GM21786 (cell line): ENCODE measurements around the gene CERT1.

Experiments
- ATAC-seq: cut with Tn5 transposase; IDR thresholded peaks from one replicate; pipeline ENCODE4 v1.9.1; 2021; ENCODE audit not compliant: unreplicated experiment

The CERT1 gene

GRCh38 chr5:75412111-75412990, 99.1 kb downstream of the CERT1 start:
- ATAC-seq = no peak

- no peak for ATAC-seq
Observed at GRCh38 chr5:75405296-75405695, 106.1 kb downstream of the CERT1 start.

DNA sequence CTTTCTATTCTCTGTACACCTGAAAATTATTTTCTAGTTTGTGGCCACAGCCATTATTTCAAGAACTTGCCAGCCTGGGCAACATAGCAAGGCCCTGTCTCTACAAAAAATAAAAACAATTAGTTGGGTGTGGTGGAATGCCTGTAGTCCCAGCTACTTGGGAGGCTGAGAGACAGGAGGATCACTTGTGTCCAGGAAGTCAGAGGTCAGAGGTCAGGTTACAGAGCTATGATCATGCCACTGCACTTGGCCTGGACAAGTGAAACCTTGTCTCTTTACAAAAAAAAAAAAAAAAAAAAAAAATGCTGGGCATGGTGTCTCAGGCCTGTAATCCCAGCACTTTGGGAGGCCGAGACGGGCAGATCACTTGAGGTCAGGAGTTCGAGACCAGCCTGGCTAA, 116.2 kb downstream of the CERT1 start:
- ATAC-seq = no peak

DNA sequence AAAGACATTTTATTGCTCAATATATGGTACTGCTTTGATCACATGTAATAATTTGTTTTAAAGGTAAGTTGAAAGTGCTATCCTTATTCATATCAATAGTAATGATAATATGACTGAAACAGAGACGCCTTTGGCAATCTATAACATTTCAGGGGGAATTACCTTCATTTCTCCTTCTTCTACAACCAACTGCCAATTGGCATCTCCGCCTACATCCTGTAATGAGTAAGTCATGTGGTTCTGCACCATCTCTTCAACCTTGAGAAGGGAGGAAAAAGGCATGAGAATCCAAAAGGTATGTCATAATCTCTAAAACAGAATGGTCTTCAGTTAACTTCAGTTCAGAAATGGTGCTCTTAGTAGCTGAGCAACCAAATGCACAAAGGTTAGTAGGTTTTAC, 122.0 kb downstream of the CERT1 start:
- no peak for ATAC-seq

DNA sequence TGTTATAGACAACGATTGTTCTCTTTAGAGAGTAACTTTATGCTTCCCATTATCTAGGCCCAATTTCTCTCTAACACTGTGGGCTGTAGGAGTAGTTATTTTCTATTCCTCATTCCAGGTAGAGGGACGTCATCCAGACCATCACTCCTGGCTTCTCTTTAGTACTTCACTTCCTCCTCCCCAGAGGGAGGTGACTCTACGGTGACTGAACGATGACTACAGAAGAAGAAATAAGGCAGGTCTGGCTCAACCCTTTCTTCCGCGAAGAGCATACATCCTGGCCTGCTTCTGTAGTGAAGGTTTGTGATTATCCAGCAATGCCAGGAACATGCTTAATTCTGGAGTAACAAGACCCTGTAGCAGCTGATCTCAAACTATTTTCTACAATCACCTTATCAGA, 123.6 kb downstream of the CERT1 start:
- ATAC-seq = no peak

GRCh38 chr5:75384218-75384617, 127.2 kb downstream of the CERT1 start:
- no peak for ATAC-seq

GRCh38 chr5:75381456-75381855, 130.0 kb downstream of the CERT1 start:
- ATAC-seq = no peak

GRCh38 chr5:75380099-75380498, 131.3 kb downstream of the CERT1 start:
- ATAC-seq = no peak

- ATAC-seq = no peak
Observed at GRCh38 chr5:75375414-75375813, 136.0 kb downstream of the CERT1 start.

DNA sequence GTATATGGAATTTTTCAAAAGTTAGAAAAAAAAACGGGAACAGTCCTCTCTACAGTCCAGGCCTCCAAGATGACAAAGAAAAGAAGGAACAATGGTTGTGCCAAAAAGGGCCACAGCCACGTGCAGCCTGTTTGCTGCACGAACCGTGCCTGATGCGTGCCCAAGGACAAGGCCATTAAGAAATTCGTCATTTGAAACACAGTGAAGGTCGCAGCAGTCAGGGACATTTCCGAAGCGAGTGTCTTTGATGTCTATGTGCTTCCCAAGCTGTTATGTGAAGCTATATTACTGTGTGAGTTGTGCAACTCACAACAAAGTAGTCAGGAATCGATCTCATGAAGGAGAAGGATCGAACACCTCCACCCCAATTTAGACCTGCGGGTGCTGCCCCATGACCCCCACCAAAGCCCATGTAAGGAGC, 137.0 kb downstream of the CERT1 start:
- no peak for ATAC-seq

DNA sequence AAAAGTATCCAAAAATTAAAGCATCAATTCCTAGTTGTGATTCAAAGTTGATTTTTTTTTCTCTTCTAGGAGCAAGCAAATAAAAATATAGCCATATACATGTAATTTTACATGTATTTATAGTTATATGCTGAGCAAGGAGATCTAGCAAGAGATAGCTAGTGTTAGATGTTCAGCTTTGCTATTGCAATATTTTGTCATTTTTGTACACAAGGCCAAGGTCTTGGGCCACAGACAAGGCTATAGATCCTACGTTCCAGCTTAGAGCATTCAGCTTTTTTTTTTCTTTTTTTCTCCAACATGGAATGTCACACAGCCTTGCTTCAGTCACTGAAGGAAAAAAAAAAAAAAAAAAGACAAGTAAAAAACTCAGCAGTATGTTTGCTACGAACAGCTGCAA, 137.6 kb downstream of the CERT1 start:
- ATAC-seq = no peak

DNA sequence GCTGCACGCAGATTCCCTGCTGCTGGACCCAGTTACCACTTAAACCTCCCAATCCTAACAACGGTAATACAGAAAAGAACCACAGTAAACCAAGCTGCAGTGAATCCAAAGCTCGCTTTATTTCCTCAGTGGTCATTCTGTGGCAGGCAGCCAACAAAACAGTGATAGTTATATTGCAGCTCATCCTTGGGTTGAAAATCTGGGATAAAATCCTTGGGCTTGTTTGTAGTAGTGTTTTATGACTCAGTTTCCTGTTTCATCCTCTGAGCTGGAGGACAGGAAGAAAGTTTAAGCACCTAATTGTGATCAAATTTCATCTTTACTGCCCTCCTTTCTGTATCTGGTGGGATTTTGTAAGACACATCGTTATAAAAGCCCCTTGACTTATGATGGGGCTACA, 143.0 kb downstream of the CERT1 start:
- ATAC-seq = no peak

DNA sequence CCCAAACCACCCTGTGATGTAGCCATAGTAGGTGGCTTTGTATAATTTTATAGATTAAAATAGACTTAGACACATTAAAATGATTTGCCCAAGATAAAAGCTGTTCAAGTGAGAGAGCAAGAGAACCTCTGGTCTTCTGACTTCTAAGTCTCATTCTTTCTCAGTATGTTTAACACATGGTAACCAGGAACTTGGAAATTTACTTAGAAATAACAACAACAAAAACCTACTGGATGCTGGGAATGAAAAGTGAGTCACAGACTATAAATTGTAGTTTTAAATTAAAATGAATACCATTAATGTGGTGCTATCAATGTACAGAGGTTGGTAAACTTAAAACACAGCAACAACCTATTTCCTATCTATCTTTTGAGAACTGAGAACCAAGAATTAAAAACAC, 144.0 kb downstream of the CERT1 start:
- ATAC-seq = no peak

DNA sequence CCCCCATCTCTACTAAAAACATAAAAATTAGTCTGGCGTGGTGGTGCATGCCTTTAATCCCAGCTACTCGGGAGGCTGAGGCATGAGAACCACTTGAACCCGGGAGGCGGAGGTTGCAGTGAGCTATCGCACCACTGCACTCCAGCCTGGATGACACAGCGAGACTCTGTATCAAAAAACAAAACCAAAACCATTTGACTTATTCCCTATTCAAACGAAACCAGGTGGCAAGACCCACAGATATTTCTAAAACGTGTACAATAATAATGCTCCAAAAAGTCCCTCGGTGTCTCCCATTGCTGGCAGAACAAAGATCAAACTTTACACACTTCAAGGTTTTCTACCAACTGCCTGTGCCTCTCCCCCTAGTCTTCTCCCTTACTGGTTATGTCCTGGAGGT, 144.6 kb downstream of the CERT1 start:
- peak; percentile 82 for ATAC-seq

- ATAC-seq = no peak
Observed at GRCh38 chr5:75365740-75366139, 145.7 kb downstream of the CERT1 start.

GRCh38 chr5:75364571-75365280, 146.7 kb downstream of the CERT1 start:
- no peak for ATAC-seq

DNA sequence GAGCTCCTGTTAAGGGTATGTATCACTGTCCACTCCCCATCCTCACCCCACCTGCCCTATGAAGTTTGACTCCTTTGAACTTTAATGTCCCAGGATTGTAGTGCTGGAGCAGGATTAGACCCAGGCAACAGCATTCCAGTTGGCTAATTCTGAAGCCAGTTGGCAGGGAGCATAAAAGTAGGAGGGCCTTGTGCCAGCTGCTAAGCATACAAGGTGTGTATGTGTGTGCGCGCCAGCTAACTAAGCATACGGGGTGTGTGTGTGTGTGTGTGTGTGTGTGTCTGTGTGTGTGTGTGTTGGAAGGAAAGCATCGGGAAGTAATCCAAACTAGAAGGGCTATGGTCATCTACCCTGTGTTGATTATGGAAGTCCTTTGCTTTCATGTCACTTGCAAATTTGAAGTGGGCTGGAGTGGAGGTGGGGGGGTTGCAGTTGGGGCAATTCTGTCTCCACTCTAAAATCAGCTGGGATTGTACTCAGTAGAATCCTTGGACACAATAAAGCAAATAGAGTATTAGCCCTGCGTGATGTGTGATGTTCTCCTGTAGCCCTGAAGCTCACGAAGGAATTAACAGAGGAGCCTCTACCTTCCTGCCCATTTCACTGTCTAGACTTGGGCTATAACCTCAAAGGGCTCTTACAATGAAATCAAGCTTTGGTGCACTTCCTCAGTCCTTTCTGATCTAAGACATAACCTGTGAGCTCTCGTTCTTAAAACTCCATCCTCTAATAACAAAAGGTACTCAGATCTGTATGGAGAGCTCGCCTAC, 147.5 kb downstream of the CERT1 start:
- ATAC-seq = no peak

- no peak for ATAC-seq
Observed at GRCh38 chr5:75363111-75363510, 148.3 kb downstream of the CERT1 start.

GRCh38 chr5:75362474-75362975, 148.9 kb downstream of the CERT1 start:
- no peak for ATAC-seq

- no peak for ATAC-seq
Observed at GRCh38 chr5:75361310-75361709, 150.1 kb downstream of the CERT1 start.

GRCh38 chr5:75358117-75358516, 153.3 kb downstream of the CERT1 start:
- no peak for ATAC-seq
